Measurements from ENCODE around the gene WDR1. TPM values are rescaled to one million over a fixed set of nuclear protein-coding genes. Genes with fewer than 3 reads are reported as not detected.
A peak's percentile ranks its signal among the peaks of the same experiment; 100 is the strongest.

WDR1 gene
- total and polyA plus RNA-seq, 2 of the 13 experiments (the other 11 are each of a cell fraction or from before 2014, with no cell fraction given), result 106 to 198 TPM

GRCh38 chr4:10083331-10083771, 33.2 kb downstream of the WDR1 start:
- peaks cover 4% of the 10 kb centered on the region; the same call in 1 of the 2 replicates for H4K20me1 ChIP-seq (ENCODE audit: insufficient read depth, low read length)
- no peak for ATAC-seq
- no peak overlapping the region for H3K4me2 ChIP-seq (ENCODE audit: low read depth, low read length)
- H3K36me3 ChIP-seq (replicated peaks in 1 of 2; ENCODE audit: control insufficient read depth in 1 of 2, insufficient read depth in 2 of 2, low read length in 2 of 2), result peaks cover 72 to 96% of the 10 kb centered on the region in 2 experiments
- no peaks in the 10 kb centered on the region for H3K9me3 ChIP-seq (ENCODE audit: low read length)
- H3K9ac ChIP-seq (ENCODE audit: insufficient read depth, low read depth, low read length), result no peak overlapping the region
- no TSS peak for BruUV-seq (replicated peaks)
- POLR2A ChIA-PET, result no interaction called here
- H2AFZ ChIP-seq (ENCODE audit: low read length), result no peak overlapping the region
- H3K4me3 ChIP-seq (replicated peaks in 1 of 3; ENCODE audit: insufficient read depth in 1 of 3, low read depth in 2 of 3, low read length in 3 of 3), result no peak overlapping the region
- WGBS (ENCODE audit: low lambda C conversion rate), result 100% methylated on average over 5 of the region's 12 CpGs
- no peaks in the 10 kb centered on the region for H3K4me1 ChIP-seq (ENCODE audit: insufficient read depth, low read length)
- H3K27ac ChIP-seq (ENCODE audit: extremely low read length, insufficient read depth, low read length), result no peak overlapping the region
- in situ Hi-C loops (cut with HindIII; ENCODE audit: extremely low pct_ligation_motif_present, low pct_unique_long_range_greater_than_20kb) (no loop called here), intact Hi-C loops (cut with micrococcal nuclease; ENCODE audit: unreplicated experiment) (no loop called here)
- no peak for DNase-seq (ENCODE audit: low spot score)
- TF ChIP-seq, protein P1, sequence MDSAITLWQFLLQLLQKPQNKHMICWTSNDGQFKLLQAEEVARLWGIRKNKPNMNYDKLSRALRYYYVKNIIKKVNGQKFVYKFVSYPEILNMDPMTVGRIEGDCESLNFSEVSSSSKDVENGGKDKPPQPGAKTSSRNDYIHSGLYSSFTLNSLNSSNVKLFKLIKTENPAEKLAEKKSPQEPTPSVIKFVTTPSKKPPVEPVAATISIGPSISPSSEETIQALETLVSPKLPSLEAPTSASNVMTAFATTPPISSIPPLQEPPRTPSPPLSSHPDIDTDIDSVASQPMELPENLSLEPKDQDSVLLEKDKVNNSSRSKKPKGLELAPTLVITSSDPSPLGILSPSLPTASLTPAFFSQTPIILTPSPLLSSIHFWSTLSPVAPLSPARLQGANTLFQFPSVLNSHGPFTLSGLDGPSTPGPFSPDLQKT (CRISPR knock-in tag; IDR thresholded peaks at IDR 0.05; ENCODE audit: borderline replicate concordance), result no peak
- TF ChIP-seq RAD21 (CRISPR knock-in tag; IDR thresholded peaks at IDR 0.05), result no peak
- FAIRE-seq, result no peak
- H3K27me3 ChIP-seq (ENCODE audit: control insufficient read depth in 1 of 2, insufficient read depth in 2 of 2, low read length in 2 of 2), result no peaks in the 10 kb centered on the region
- CTCF ChIA-PET (ENCODE audit: low intra/inter-chr PET ratio, low total read pairs), result no interaction called here
- no peaks in the 10 kb centered on the region for H3K79me2 ChIP-seq (ENCODE audit: insufficient read depth, low read length)

DNA sequence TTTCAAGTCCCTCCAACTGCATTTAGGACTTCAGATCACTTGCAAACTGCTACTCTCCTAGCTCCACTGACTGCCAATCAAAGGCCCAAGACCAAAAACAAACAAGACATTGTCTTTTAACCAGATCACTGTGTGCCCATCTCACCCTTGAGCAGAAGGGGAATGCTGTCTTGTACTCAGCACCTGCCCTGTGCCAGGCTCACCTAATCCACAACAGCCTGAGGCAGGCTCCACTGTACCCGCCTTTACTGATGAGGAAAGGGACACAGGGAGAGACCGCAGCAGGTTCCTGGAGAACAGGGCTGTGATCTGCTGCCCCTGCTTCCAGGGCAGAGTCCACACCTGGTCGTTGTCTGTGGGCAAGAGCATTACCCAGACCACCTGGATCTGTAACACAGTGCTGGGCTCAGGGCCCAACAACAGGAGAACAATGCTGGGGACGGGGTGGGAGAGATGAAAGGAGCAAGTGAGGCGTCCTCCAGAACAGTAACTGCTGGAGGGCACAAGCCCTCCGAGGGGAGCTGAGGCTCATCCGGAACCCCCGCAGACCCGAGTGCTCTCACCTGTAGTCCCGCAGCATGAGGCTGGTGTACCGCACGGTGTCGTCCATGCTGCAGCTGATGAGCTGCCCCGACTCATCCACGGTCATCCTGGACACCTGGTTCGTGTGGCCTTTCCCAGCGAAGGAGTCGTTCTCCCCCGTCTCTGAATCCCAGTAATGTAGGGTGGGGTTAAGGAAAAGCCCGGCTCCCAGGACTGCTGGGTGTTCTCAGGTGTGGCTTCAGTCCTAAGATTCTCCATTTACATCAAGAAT, 33.9 kb downstream of the WDR1 start:
- no peak overlapping the region for H3K4me3 ChIP-seq (replicated peaks in 1 of 3; ENCODE audit: insufficient read depth in 1 of 3, low read depth in 2 of 3, low read length in 3 of 3)
- ATAC-seq, result no peak
- intact Hi-C loops (cut with micrococcal nuclease; ENCODE audit: unreplicated experiment) (no loop called here), in situ Hi-C loops (cut with HindIII; ENCODE audit: extremely low pct_ligation_motif_present, low pct_unique_long_range_greater_than_20kb) (no loop called here)
- peaks cover 3% of the 10 kb centered on the region; the same call in 1 of the 2 replicates for H4K20me1 ChIP-seq (ENCODE audit: insufficient read depth, low read length)
- POLR2A ChIA-PET, result no interaction called here
- TF ChIP-seq RBM39 (IDR thresholded peaks at IDR 0.05; ENCODE audit: low read depth, low read length, poor library complexity, severe bottlenecking) (no peak), RBM22 (optimal IDR thresholded peaks at IDR 0.05; ENCODE audit: low read length) (peak; percentile 68), CEBPB (IDR thresholded peaks at IDR 0.05; ENCODE audit: borderline replicate concordance, low read depth, low read length) (no peak)
- no peak overlapping the region for H3K4me2 ChIP-seq (ENCODE audit: low read depth, low read length)
- DNase-seq (ENCODE audit: low spot score), result no peak
- H3K79me2 ChIP-seq (ENCODE audit: insufficient read depth, low read length), result no peaks in the 10 kb centered on the region
- no peak overlapping the region for H3K27ac ChIP-seq (ENCODE audit: extremely low read length, insufficient read depth, low read length)
- no peaks in the 10 kb centered on the region for H3K27me3 ChIP-seq (ENCODE audit: control insufficient read depth in 1 of 2, insufficient read depth in 2 of 2, low read length in 2 of 2)
- 96% methylated on average over 17 of the region's 20 CpGs for WGBS (ENCODE audit: low lambda C conversion rate)
- BruUV-seq (replicated peaks), result no TSS peak
- H3K36me3 ChIP-seq (replicated peaks in 1 of 2; ENCODE audit: control insufficient read depth in 1 of 2, insufficient read depth in 2 of 2, low read length in 2 of 2), result peaks cover 69 to 96% of the 10 kb centered on the region in 2 experiments
- CTCF ChIA-PET (ENCODE audit: low intra/inter-chr PET ratio, low total read pairs), result no interaction called here
- H3K4me1 ChIP-seq (ENCODE audit: insufficient read depth, low read length), result no peaks in the 10 kb centered on the region
- H3K9me3 ChIP-seq (ENCODE audit: low read length), result no peaks in the 10 kb centered on the region
- no peak overlapping the region for H3K9ac ChIP-seq (ENCODE audit: insufficient read depth, low read depth, low read length)
- no peak for FAIRE-seq
- H2AFZ ChIP-seq (ENCODE audit: low read length), result no peak overlapping the region
